Liver (tissue), 9 donors: ENCODE data around the gene UNC13D. TPM values are rescaled to one million over a fixed set of nuclear protein-coding genes. Genes with fewer than 3 reads are reported as not detected.

Experiments
- DNase-seq: peaks from one replicate; pipeline ENCODE4 v3.0.0-alpha.2; 2017; ENCODE audit warnings: low spot score
- H3K27ac ChIP-seq, 2 donors: one replicate each; pipeline ENCODE4 v1.7.0; 2013; ENCODE audit warnings: inconsistent platforms in 2 of 2, low read length in 2 of 2, control low read depth in 1 of 2, low read depth in 1 of 2, mild to moderate bottlenecking in 1 of 2
- H3K27me3 ChIP-seq, 4 donors: one replicate each; pipeline versions ENCODE4 v1.6.1 to v1.7.0; 2013; ENCODE audit warnings: low read length in 3 of 4, inconsistent platforms in 1 of 4, mild to moderate bottlenecking in 1 of 4, moderate library complexity in 1 of 4; ENCODE audit not compliant: control insufficient read depth in 4 of 4, insufficient read depth in 4 of 4
- H3K36me3 ChIP-seq, 4 donors: one replicate each; pipeline versions ENCODE4 v1.6.1 to v1.7.0; 2013; ENCODE audit warnings: low read length in 3 of 4, mild to moderate bottlenecking in 3 of 4, low read depth in 1 of 4, moderate library complexity in 1 of 4; ENCODE audit not compliant: control insufficient read depth in 4 of 4, insufficient read depth in 3 of 4
- H3K4me1 ChIP-seq, 4 donors: one replicate each; pipeline versions ENCODE4 v1.6.1 to v1.7.0; 2013; ENCODE audit warnings: low read length in 3 of 4, mild to moderate bottlenecking in 3 of 4, moderate library complexity in 1 of 4; ENCODE audit not compliant: control insufficient read depth in 4 of 4, insufficient read depth in 4 of 4
- H3K4me3 ChIP-seq, 3 donors: one replicate each; pipeline versions ENCODE4 v1.6.1 to v1.7.0; 2013; ENCODE audit warnings: low read length in 3 of 3, control low read depth in 1 of 3, low read depth in 1 of 3, mild to moderate bottlenecking in 1 of 3
- H3K9ac ChIP-seq, 2 donors: one replicate each; pipeline ENCODE4 v1.7.0; 2013; ENCODE audit warnings: low read length in 2 of 2, mild to moderate bottlenecking in 2 of 2, moderate library complexity in 2 of 2, control low read depth in 1 of 2, low read depth in 1 of 2
- H3K9me3 ChIP-seq, 4 donors: one replicate each; pipeline versions ENCODE4 v1.6.1 to v1.7.0; 2013; ENCODE audit warnings: low read length in 3 of 4; ENCODE audit not compliant: control insufficient read depth in 4 of 4
- ATF3 ChIP-seq: IDR thresholded peaks from 2 replicates; pipeline ENCODE4 v1.6.1; 2016; ENCODE audit warnings: antibody characterized with exemption
- CTCF ChIP-seq: fragments of 150-350 bp; IDR thresholded peaks from 2 replicates; pipeline ENCODE4 v1.5.1; 2017; ENCODE audit warnings: improper control_type of control experiment, low read depth, low read length; ENCODE audit not compliant: missing input control
- EGR1 ChIP-seq, 2 donors: IDR thresholded peaks; 2 replicates each; pipeline ENCODE4 v1.6.1; 2016 to 2018; ENCODE audit warnings: antibody characterized with exemption in 2 of 2, low read depth in 2 of 2
- FOXA1 ChIP-seq: IDR thresholded peaks from 2 replicates; pipeline ENCODE4 v1.6.1; 2016; ENCODE audit warnings: antibody characterized with exemption
- FOXA2 ChIP-seq: IDR thresholded peaks from 2 replicates; pipeline ENCODE4 v1.6.1; 2016; ENCODE audit warnings: antibody characterized with exemption
- GABPA ChIP-seq, 2 donors: IDR thresholded peaks in 1 of 2; conservative IDR thresholded peaks in 1 of 2; 2 replicates each; pipeline ENCODE4 v1.6.1; 2016; ENCODE audit warnings: antibody characterized with exemption in 2 of 2, mild to moderate bottlenecking in 1 of 2, moderate library complexity in 1 of 2
- HNF4A ChIP-seq, 2 donors: conservative IDR thresholded peaks; 2 replicates each; pipeline ENCODE4 v1.6.1; 2016; ENCODE audit warnings: antibody characterized with exemption in 2 of 2, mild to moderate bottlenecking in 2 of 2
- HNF4G ChIP-seq: IDR thresholded peaks from 2 replicates; pipeline ENCODE4 v1.6.1; 2016; ENCODE audit warnings: antibody characterized with exemption
- JUND ChIP-seq, 2 donors: IDR thresholded peaks; 2 replicates each; pipeline ENCODE4 v1.6.1; 2016; ENCODE audit warnings: antibody characterized with exemption in 2 of 2
- MAX ChIP-seq: IDR thresholded peaks from 2 replicates; pipeline ENCODE4 v1.6.1; 2016; ENCODE audit warnings: antibody characterized with exemption
- NR2F2 ChIP-seq: IDR thresholded peaks from 2 replicates; pipeline ENCODE4 v1.6.1; 2016; ENCODE audit warnings: antibody characterized with exemption
- RAD21 ChIP-seq, 2 donors: IDR thresholded peaks; 2 replicates each; pipeline ENCODE4 v1.6.1; 2016; ENCODE audit warnings: antibody characterized with exemption in 2 of 2, mild to moderate bottlenecking in 2 of 2
- REST ChIP-seq: IDR thresholded peaks from 2 replicates; pipeline ENCODE4 v1.6.1; 2016; ENCODE audit warnings: antibody characterized with exemption, mild to moderate bottlenecking
- RXRA ChIP-seq, 2 donors: IDR thresholded peaks; 2 replicates each; pipeline ENCODE4 v1.6.1; 2017 to 2018; ENCODE audit warnings: antibody characterized with exemption in 2 of 2, mild to moderate bottlenecking in 1 of 2
- SP1 ChIP-seq: IDR thresholded peaks from 2 replicates; pipeline ENCODE4 v1.6.1; 2018; ENCODE audit warnings: antibody characterized with exemption, mild to moderate bottlenecking
- TAF1 ChIP-seq: conservative IDR thresholded peaks from 2 replicates; pipeline ENCODE4 v1.6.1; 2016; ENCODE audit warnings: antibody characterized with exemption, mild to moderate bottlenecking
- YY1 ChIP-seq: IDR thresholded peaks from 2 replicates; pipeline ENCODE4 v1.6.1; 2016; ENCODE audit warnings: antibody characterized with exemption, mild to moderate bottlenecking
- ZBTB33 ChIP-seq: IDR thresholded peaks from 2 replicates; pipeline ENCODE4 v1.6.1; 2016; ENCODE audit warnings: antibody characterized with exemption
- whole genome bisulfite sequencing: extraction: QIAGEN DNeasy Blood & Tissue Kit; methylation state at CpG from one replicate; pipeline ENCODE4 v1.1.7; 2013; 5-methylcytosine and 5-hydroxymethylcytosine counted together
- polyA plus RNA-seq, 2 donors: library from polyadenylated mRNA; stranded (reverse) in 1 of 2; unstranded in 1 of 2; fragments of 200-250 nt in 1 of 2; fragments of >200 nt in 1 of 2; fragmentation: Nextera tagmentation in 1 of 2; extraction: Ambion mirVana in 1 of 2; gene quantifications; one replicate each; pipeline versions ENCODE4 v1.2.1 to v1.2.3, GENCODE V29; 2013 to 2015
- total RNA-seq, 2 donors: library from RNA; depleted of rRNA; stranded (reverse); fragments of >200 nt; gene quantifications; one replicate each; pipeline ENCODE4 v1.2.3, GENCODE V29; 2014
- donor health status: healthy.
- donor health status: healthy.
- donor health status: healthy.
- donor health status: healthy.
- donor health status: healthy.

The UNC13D gene
- total and polyA plus RNA-seq, 4 donors = 2.1 to 22.9 (median 7.6) TPM

GRCh38 chr17:75783803-75784472 is 60.3 kb downstream of the UNC13D start:
- peak overlapping the region; percentile 76 to 97 for H3K9ac ChIP-seq
- WGBS = 58% methylated on average over 20 of the region's 20 CpGs
- no peak for TF ChIP-seq REST
- TF ChIP-seq NR2F2 = no peak
- no peak for TF ChIP-seq ZBTB33
- TF ChIP-seq RAD21 (IDR thresholded peaks at IDR 0.05) = no peak
- no peak for TF ChIP-seq HNF4A (conservative IDR thresholded peaks at IDR 0.05)
- TF ChIP-seq EGR1 (IDR thresholded peaks at IDR 0.05; ENCODE audit: low read depth in 2 of 2) = no peak
- no peak for TF ChIP-seq RXRA (IDR thresholded peaks at IDR 0.05)
- TF ChIP-seq FOXA2 = no peak
- no peak for TF ChIP-seq CTCF
- no peak for TF ChIP-seq MAX
- TF ChIP-seq GABPA (IDR thresholded peaks at IDR 0.05 in 1 of 2, conservative IDR thresholded peaks at IDR 0.05 in 1 of 2) = no peak
- no peak for TF ChIP-seq TAF1
- no peak for TF ChIP-seq ATF3
- TF ChIP-seq FOXA1 = no peak
- no peak for TF ChIP-seq JUND (IDR thresholded peaks at IDR 0.05)
- no peak for TF ChIP-seq YY1
- TF ChIP-seq HNF4G = no peak
- no peak for TF ChIP-seq SP1
- H3K27ac ChIP-seq = peak overlapping the region; percentile 96 to 99
- peaks cover 2 to 27% (median 10%) of the 10 kb centered on the region in 4 donors for H3K4me1 ChIP-seq
- H3K9me3 ChIP-seq = no peaks in the 10 kb centered on the region
- no peaks in the 10 kb centered on the region for H3K36me3 ChIP-seq
- DNase-seq = no peak
- peak overlapping the region; percentile 16 to 74 (median 47) for H3K4me3 ChIP-seq
- no peaks in the 10 kb centered on the region for H3K27me3 ChIP-seq
